ENCODE data around the gene PEBP1.

DNA sequence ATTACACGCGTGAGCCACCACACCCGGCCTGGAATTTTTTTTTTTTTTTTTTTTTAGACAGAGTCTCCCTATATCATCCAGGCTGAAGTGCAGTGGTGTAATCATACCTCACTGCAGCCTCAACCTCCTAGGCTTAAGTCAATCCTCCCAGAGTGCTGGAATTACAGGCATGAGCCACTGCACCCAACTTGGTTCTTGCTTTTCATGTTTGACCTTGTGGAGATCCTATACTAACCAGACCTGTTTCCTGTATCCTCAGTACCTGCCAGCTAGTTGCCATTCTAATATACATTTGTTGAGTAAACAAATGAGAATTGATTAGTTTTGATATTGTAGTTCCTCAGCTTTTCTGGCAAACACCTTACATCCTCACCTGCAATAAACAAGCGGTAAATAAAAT is 28.9 kb upstream of the PEBP1 start:
- TF ChIP-seq, protein P1, sequence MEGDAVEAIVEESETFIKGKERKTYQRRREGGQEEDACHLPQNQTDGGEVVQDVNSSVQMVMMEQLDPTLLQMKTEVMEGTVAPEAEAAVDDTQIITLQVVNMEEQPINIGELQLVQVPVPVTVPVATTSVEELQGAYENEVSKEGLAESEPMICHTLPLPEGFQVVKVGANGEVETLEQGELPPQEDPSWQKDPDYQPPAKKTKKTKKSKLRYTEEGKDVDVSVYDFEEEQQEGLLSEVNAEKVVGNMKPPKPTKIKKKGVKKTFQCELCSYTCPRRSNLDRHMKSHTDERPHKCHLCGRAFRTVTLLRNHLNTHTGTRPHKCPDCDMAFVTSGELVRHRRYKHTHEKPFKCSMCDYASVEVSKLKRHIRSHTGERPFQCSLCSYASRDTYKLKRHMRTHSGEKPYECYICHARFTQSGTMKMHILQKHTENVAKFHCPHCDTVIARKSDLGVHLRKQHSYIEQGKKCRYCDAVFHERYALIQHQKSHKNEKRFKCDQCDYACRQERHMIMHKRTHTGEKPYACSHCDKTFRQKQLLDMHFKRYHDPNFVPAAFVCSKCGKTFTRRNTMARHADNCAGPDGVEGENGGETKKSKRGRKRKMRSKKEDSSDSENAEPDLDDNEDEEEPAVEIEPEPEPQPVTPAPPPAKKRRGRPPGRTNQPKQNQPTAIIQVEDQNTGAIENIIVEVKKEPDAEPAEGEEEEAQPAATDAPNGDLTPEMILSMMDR (conservative IDR thresholded peaks at IDR 0.05; ENCODE audit: low read depth, low read length): no peak
- TF ChIP-seq POLR2A (IDR thresholded peaks at IDR 0.05; ENCODE audit: low read depth, low read length) (no peak), FOS (IDR thresholded peaks at IDR 0.05; ENCODE audit: low read depth, low read length) (no peak), RFX5 (IDR thresholded peaks at IDR 0.05; ENCODE audit: low read depth, low read length) (no peak), RAD21 (IDR thresholded peaks at IDR 0.05; ENCODE audit: low read length) (no peak)
- TF ChIP-seq, protein P2, sequence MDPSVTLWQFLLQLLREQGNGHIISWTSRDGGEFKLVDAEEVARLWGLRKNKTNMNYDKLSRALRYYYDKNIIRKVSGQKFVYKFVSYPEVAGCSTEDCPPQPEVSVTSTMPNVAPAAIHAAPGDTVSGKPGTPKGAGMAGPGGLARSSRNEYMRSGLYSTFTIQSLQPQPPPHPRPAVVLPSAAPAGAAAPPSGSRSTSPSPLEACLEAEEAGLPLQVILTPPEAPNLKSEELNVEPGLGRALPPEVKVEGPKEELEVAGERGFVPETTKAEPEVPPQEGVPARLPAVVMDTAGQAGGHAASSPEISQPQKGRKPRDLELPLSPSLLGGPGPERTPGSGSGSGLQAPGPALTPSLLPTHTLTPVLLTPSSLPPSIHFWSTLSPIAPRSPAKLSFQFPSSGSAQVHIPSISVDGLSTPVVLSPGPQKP (IDR thresholded peaks at IDR 0.05; ENCODE audit: borderline replicate concordance, low read depth, low read length): no peak

Data from IMR-90 (cell line).